Endometrial microvascular endothelial cells (primary cell): ENCODE data around the gene FAT4. TPM values are rescaled to one million over a fixed set of nuclear protein-coding genes. Genes with fewer than 3 reads are reported as not detected.

Source experiments
- in situ Hi-C: cut with HindIII; loops from 2 replicates; pipeline ENCODE4 v1.10.0; 2017; ENCODE audit warnings: low sequenced_read_pairs, low pct_unique_long_range_greater_than_20kb; ENCODE audit errors: inconsistent ontology term
- total RNA-seq: library from RNA; depleted of rRNA; stranded (reverse); fragments of >200 nt; gene quantifications from one replicate; pipeline ENCODE4 v1.2.3, GENCODE V29; 2015; ENCODE audit errors: inconsistent ontology term

Gene FAT4
- total RNA-seq, 1 donor from 2014 or later, result 21.1 TPM

DNA sequence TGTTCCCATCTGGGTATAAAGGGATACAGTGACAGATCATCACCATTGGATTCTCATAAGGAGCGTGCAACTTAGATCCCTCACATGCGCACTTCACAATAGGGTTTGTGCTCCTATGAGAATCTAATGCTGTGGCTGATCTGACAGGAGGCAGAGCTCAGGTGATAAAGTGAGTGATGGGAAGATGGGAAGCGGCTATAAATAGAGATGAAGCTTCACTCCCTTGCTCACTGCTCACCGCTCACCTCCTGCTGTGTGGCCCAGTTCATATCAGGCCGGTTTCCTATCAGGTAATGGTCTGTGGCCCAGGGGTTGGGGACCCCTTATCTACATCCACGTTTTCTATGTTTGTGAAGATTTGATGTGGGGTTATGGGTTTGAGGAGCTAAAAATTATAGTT is 43.7 kb downstream of the FAT4 start:
- in situ Hi-C loops, result no loop called here

DNA sequence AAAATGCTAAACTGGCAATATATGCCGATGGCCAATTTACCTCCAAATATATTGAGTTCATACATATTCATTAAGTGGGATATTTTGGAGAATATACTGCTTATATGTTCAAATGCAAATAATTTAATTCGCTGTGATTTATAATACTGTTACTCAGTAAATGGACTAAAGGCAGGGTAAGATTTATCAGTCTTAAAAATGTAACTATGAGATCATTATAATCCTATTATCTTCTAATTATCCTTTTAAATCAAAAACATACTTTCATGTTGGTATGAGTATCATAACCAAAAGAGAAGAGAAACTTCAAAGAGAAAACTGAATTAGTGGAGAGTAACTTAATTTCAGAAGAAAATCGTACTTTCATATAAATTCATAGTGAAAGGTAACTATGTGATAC is 44.6 kb downstream of the FAT4 start:
- in situ Hi-C loops, result no loop called here

GRCh38 chr4:125359960-125360634 is 45.3 kb downstream of the FAT4 start:
- in situ Hi-C loops, result no loop called here

DNA sequence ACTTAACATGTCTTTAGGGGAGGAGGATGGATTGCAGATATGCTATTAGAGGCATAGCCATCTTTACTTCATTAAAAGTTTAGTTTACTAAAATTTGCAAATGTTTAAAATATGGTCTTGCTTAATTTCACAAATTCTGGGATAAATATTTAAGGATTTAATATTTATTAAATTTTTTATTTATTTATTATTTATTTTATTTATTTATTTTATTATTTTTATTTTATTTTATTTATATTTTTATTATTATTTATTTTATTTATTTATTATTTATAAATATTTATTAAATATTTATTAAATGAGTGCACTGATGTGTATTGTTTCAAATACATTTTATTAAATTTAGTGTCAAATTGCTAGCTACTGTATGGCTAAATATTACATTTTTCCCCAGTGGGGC is 46.0 kb downstream of the FAT4 start:
- in situ Hi-C loops, result no loop called here
